GM19455 (cell line): Measurements from ENCODE around the gene PGF.

Experiments
- ATAC-seq: cut with Tn5 transposase; IDR thresholded peaks from one replicate; pipeline ENCODE4 v1.9.1; 2021; ENCODE audit not compliant: unreplicated experiment

Gene PGF

DNA sequence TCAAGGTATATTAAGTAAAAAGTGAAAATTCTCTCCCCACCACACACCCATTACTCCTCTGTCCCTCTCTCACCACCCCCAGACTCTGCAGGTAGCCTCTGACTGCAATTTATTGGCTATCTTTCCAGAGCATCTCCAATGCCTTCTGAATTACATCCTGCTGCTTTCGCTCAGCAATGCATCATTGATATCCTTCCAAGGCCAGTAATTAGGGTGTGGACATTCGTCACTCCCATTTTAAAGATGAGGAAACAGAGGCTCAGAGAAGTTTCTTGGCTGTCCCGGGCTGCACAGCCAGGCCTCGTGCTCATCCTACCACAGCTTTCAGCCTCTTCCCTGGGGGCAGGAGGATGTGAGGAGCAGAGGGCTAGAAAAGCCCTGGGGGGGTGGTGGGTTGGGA, 23.6 kb upstream of the PGF start:
- ATAC-seq = no peak

DNA sequence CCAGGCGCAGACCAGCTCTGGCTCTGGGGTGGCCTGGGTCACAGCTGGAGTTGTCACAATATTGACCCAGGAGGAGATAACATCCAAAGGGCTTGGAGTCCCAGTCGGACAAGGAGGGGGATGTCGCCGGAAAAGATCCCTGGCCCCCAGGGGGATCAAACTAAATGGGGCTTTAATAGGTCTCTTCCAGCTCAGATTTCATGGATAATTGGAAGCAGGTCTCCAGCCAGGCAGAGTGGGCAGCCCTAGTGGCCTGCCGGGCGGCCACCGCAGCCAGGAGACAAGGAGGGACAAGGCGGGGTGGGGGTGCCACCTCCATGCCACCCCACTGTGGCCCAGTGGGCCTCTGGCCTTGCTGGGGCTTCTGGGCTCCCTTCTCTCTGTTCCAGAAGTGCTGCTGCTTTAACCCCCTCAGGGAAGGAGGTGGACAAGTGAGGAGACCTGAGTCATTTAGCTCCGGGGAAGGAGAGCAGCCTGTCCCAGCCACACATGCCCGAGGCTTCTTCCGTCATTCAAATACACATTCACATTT, 23.1 kb upstream of the PGF start:
- no peak for ATAC-seq

DNA sequence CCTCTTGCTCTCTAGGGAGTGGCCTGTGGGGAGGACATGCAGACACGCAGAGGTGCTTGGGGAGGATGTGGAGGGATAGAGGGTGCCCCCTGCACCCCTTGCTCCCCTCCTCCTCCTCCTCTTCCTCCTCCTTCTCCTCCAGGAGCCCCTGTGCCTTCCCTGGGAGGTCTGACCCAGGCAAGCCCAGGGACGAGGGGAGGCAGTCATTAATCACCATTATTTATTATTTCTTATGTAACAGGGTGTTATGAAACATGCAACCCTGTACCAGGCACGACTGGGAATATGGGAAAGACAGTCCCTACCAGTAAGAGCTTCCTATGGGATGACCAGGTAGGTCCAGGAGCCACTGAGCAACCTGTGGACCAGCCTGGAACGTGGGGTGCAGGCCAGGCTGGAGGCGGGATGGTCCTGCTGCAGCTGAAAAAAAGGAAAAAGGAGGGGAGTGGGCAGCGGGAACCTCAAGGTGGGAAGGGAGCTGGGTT, 22.5 kb upstream of the PGF start:
- no peak for ATAC-seq

DNA sequence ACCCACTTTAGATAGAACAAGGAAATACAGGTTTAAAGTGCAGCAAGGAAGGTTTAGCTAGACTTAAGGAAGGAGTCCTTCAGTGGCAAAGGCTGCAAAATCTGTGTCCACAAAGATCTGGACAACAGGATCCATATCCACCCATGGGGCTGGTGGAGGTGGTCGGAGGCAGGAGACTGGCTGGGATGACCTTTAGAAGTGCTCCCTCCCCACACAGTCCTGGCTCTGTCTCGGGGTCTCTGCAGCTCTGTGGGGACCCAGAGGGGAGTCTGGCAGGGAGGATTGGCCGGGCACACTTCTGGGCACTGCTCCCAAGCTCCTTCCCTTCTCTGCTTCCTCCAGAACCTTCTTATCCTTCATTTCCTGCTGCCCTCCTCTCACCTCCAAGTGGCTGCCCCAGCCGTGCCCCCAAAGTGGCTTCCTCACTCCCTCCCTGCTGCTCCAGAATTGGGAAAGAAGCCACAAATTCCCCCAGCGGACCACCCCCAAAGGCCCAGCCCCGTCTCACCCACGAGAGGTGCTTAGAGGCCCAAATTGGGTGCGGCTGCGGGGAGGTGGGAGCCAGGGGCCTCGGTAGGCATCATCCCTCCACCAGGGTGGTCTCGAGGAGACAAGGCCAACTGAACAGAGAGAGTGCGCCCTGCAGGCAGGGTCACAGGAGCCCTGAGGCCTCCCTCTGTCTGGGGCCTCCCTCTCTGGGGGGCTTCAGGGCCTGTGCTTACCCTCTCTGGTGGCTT, 21.9 kb upstream of the PGF start:
- no peak for ATAC-seq

DNA sequence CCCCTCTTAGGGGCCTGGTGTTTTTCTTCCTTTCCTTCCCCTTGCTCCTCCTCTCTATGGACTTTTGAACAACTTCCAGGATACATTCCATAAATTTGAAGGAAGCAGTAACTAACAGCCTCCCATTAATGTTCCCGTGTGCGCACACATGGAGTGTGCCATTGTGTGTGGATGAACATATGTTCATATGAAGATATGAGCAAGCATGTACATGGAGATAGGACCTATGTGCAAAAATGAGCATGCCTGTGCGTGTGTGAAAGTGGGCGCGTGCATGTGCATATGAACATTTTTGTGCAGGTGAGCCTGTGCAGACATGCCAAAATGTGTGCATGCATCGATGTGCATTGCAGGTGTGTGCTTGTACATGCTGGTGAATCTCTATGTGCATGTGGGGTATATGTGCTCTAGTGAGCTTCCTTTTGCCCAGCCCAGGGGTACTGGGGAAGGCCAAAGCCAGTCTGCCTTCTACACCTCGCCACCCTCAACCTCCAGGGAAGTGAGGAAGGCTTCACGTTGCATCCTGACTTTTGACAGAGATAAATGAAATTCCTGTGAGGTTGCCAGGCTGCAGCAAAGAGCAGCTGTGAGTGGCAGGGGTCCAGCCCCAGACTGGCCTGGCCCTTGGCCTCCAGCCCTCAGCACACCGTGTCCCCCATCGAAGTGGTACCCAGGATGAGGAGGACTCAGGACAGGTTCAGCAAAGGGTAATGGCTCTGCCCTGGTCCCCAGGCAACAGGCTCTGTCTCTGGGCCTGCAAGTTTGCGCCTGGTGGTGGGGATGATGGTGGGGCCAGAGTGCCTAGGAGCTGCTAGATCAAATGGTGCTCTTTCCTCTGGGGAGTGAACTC, 21.1 kb upstream of the PGF start:
- no peak for ATAC-seq

DNA sequence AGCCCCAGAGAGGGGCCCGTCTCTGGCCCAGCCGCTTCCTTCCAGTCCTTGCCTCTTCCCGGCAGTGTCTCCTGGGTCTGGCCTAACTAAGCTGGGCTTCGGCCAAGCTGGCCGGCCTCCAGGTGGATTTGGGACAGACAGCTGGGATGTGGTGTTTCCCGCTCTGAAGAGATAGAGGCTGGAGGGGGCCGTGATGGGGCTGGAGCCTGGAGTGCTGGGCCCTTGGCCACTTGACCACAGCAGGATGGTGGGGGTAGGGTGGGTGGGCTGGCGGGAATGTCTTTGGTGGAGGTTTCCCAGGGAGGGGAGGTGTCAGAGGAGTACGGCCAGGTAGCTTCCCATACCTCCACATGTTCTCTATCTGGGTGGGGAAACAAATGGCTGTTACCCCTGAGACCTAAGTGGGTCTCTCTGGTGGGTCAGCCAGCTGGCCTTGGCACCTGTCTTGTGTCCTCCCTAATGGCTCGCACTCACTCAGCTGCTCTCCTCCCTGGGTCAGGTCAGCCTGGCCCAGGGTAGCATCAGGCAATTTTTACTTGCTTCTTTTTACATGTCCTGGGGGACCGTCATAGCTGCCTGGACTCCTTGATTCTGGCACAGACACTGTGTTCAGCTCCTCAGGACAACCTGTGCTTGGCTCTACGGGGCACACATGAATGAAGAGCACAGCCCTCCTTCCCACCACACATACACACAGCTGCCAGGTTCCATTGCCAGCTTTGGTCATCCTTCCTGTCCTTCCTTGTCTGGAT, 19.8 kb upstream of the PGF start:
- ATAC-seq = no peak

DNA sequence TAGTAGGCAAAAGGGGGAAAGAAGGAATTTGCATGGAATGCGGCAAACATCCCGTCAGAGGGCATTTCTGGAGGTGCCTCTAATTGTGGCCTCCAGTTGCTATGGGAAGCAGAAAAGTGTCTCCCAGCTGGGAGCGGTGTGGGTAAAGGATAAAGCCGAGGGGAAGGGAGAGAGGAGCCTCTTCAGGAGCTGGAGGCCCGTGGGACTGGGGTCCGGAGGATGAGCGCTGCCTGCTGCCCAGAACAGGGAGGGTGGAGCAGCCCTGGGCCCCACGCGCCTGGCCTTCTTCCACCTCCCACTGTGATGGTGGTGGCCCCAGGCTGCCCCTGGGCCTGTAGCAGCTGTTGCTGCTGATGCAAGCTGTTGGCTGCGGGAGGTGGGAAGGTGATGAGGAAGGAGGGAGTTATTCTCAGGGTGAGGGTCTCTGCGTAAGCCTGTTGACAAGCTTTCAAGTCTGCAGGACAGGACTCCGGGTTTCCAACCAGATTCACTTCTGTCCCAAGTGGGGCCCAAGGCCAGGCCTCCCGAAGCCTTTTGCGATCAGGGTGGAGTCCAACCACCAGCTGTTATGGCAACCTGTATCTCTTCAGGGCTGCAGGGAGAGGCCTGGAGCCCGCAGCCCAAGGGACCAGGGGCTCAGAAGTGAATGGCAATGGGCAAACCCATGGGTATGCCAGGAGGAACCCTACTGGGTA, 19.1 kb upstream of the PGF start:
- no peak for ATAC-seq

DNA sequence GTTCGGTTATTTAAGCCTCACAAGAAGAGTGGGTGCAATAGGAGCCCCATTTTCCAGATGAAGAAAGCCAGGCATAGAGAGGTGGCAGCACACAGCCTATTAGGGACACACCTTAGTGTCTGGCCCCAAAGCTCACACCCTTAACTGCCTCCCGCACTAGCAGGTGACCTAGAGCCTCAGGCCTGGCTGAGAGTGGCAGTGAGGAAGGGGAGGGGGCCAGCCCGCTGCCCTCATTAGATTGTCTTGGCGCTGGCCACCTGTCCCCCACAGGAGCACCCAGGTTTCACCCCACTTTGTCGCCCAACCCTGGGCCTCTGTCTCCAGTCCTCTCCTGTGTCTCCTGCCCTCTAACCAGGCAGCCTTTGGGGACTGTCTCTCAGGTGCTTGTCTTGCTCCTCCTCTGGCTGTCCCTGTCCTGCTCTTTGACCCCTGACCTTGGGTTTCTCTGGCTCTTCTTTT, 18.5 kb upstream of the PGF start:
- ATAC-seq = no peak

DNA sequence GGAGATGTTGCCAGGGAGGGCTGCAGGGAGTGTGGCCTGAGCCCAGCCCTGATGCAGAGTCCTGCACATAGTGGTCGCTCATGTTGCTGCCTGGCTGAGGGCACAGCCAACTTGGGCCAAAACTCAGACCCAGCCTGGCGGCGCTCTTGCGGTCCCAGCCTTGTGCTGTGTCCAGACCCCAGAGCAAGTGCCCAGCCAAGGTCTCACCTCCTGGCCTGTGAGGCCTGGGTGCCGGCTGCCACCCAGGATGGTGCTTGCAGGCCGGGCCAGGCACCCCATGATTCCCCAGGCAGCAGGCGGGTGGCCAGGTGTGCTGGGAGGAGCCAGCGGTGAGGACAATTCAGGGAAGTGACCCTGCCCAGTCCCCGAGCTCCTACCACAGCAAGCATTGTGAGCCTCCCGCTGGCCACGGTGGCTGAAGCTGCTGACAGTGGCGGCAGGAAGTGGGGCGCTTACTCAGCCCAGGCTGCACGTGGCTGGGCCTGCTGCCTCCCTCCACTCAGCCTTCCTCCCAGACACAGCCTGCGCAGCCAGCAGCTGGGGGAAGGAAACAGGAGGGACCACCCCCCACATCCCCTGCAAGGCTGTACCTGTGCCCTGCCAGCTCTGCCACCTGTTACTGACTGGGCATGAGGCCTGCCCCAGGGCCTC, 17.7 kb upstream of the PGF start:
- no peak for ATAC-seq

DNA sequence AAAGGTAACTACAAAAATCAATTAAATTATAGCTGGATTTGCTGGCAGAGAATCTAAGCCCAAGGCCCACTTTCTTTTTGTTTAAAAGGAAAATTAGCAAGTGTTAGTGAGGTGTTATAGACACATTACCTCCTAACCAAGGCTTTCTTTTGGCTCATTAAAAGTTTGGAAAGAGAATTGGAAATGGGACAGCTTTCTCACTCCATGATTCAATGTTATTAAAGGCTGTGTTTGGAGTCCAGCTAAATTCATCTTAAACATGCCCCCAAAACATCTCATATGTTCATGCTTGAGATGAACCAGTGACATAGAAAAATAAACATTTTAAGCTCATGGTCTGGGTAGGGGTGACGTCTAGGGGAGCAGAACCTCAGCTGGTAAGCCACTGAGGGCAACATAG, 13.4 kb upstream of the PGF start:
- no peak for ATAC-seq

DNA sequence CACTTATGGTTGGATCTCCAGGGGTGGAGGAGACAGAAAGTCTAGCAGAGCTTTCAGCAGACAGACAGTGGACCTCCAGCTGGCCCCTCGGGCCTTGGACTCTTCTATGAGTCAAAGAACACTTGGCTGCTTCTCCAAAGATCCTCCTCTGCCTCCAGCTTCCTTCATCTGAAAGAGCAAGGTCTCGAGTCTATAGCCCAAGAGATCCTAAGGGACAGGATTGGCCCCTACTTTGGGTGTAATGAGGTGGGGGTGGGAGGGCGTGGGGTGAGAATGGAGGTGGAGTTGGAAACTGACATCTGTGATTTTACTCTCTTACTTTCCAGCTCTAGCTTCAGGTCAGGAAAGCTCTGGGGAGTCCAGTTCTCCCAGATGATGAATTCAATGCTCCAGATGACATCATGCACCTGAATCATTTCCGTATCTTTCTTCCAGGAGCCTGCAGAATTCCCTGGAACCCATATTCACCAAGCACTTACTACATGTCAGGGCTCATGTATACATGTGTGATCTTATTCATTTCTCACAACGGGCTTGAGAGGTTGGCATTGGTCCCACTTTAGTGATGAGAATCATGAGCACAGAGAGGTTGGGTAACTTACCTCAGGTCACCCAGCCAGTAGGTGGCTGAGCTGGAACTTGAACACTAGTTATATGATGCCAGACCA, 10.2 kb upstream of the PGF start:
- ATAC-seq = no peak

DNA sequence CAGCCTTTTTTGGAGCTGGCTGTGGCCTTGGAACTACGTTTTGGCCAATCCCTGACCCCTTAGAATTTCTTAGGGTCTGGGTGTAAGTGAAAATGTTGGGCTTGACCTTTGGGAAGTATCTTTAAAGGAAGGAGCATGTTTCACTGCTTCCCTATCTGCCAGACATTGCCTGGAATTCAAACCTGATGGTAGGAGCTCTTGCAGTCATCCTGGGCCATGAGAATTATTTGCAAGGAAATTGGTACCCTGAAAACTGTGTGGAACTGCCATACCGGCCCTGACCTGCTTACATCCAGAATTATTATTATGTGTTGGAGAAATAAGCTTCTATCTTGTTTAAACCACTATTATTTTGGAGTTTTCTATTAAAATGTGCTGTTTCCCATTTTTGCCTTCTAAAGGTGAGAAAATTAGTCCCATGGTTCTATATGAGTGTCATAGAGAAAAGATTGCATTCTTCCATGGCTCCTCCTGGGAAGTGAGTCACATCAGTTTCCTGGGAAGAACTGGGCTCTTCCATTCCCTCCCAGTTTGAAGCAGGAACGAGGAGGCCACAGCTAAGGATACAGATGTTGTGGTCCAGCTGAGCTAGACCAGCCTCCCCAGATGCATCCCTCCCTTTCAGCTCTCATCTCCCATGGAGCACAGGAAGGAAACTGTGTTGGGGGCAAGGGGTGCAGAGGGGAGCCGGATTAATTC, 9.5 kb upstream of the PGF start:
- ATAC-seq = no peak

DNA sequence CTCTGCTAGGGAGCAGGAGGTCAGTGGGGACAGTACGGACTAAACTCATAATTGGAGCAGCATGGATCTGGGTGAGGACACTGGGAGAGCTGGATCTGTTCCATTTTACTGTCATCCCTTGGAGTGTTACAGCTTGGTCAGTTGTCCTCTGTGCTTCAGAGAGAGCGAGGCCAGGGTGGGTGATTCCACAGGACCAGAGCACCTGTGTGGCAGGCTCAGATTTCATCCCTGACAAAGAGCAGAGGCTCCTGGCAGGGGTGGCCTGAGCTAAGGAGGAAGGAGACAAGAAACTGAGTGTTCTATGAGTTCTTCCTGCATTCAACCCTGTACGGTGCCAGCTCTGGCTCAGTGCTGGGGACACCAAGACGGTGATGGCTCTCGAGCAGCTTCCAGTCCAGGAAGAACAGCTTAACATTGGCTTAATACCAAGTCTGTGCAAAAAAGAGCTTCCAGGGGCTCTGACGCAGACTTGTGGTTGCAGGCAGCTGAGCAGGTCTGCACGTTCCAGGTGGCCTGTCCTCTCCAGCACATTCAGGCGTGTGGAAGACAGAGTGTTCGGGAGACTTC, 8.4 kb upstream of the PGF start:
- no peak for ATAC-seq

DNA sequence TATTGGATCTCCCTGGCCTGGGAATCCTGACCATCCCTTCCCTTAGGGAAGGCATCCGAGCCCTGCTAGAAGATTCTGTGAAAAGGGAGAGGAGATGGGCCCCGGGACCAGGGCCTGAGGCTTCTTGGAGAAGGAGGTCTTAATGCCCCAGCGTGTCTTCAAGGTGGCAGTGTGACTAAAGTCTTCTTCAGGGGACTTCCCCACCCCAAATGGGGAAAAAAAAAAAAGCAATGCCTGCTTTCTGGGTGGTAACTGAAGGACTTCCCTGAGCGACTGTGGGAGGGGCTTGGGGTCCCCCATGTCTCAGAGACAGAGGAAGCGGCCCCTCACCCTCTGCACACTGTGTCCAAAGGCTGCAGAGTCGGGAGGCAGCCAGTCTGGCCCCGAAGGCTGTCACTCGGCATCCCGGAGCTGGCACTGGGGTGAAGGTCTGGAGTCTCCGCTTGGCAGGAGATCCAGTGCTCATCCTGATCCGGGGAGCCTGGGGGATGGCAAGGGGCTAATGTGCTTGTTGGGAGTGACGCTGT, 7.8 kb upstream of the PGF start:
- ATAC-seq = no peak

DNA sequence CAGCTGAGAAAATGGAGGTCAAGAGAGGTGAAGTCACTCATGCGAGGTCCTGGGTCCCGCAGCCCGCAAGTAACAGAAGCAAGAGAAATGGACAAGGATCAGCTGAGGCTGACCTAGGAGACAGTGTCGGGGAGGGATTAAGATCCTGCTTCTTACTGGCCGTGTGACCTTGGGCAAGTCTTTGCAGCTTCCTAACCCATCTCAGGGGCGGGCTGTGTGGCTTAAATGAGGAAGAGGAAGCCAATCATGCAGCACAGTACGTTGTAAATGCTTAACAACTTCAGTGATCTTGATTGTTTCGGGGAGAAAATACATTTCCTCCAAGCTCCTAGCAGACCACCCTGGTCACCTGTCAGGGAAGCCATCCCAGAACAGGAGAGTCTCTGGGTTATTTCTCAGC, 7.1 kb upstream of the PGF start:
- ATAC-seq = no peak

DNA sequence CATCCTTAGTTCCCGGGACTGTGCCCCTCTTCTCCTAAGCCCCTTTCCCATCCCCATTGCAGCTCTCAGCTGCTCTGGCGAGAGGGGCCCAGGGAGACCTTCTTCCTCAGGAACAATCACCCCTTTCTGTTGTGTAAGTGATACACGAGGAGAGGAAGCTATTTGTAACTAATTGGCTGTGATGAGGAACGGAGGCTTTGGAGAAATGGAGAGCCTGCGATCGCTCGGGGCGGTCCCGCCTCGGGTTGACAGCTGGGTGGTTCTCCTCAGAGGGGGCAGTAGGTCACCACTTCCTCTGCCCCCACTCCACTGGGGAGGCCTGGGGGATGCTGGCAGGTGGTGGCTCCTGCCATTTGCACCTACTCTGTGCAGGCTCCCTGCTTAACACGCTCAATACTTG, 6.6 kb upstream of the PGF start:
- ATAC-seq = no peak

DNA sequence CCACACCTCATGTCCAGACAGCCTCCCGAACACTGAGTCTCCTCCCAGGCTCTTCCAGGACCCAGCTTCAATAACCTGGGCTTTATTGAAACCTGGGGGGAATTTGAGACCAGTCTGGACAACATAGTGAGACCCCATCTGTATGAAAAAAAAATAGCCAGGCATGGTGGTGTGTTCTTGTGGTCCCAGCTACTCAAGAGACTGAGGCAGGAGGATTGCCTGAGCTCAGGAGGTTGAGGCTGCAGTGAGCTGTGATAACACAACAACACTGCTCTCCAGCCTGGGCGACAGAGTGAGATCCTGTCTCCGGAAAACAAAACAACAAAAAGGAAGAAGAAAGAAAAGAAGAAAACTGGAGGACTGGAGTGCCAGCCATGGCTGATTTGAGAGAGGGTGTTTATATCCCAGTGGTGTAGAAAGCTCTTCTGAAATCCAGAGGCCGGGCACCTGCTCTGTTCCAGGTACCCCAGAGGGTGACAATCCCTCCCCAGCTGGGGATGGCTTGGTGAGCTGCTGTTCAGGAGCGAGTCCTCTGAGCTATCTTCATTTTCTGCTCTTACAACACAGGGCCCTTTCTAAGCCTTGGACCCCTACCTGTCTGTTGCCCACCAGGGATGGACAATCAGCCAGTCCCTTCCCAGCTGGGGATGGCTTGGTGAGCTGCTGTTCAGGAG, 6.0 kb upstream of the PGF start:
- no peak for ATAC-seq

DNA sequence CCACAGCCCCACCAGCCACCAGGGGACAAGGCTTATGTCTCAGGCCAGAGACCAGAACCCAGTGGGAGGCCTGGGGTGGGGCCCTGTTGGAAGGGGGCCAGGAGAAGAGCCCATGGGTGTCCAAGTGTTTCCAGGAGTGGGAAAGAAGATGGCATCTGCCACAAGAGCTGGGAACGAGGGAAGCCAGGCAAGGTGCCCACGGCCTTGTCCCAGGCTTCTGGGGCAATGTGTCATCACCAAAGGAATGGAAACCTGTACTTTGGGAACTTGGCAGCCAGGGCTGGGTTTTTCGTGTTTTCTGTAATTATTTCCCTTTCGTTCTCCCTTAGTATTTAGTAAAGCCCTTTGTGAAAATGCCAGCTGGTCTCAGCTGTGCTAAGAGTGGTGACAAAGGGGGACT, 5.3 kb upstream of the PGF start:
- ATAC-seq = no peak
